ENCODE measurements around the gene TBC1D2B. TPM values are rescaled to one million over a fixed set of nuclear protein-coding genes. Genes with fewer than 3 reads are reported as not detected.
"Not testable (repeated sequence)": the region's sequence is repeated elsewhere in the genome, so short reads cannot be mapped to it uniquely, and the experiment has no call there.

TBC1D2B gene
- total RNA-seq, 5 donors from 2014 or later (not counting 1 experiment from before 2014, with no cell fraction given): 86.1 to 106 (median 101) TPM

DNA sequence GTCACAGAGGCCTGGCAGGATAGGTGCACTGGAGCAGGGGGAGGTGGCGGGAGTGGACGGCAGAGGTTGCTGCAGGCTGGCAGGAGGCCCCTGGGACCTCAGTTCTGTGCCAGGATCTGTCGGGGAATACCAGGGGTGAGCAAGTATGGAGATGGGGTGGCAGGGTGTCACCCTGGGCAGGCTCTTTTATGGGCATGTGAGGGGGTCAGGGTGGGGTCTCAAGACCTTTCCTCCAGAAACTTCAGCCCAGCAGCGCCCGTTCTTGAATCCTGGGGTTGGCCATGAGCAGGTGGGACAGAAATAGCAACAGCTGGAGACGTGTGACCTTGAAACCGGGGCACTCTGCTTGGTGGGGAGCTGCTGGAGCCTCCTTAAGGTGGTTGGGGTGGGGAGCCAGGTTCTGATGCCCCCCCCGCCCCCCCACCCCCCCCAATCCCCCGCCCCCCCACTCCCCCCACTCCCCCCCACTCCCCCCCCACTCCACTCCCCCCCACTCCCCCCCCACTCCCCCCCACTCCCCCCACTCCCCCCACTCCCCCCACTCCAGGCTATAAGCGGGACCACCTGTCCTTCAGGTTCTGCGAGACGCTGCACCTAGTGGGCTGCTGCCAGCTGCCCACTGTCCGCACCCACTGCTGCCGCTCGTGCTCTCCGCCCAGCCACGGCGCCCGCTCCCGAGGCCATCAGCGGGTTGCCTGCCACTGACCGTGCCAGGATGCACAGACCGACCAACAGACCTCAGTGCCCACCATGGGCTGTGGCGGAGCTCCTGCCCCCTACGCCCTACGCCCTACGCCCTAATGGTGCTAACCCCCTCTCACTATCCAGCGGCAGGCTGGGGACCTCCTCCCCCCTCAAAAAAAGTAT lies 84.9 kb downstream of the TBC1D2B start:
- no peaks in the 10 kb centered on the region for H3K27me3 Mint-ChIP-seq
- H3K4me3 ChIP-seq (ENCODE audit: control insufficient read depth in 1 of 2, extremely low read depth in 1 of 2, low read length in 1 of 2): no peak overlapping the region
- H3K4me3 Mint-ChIP-seq: no peak overlapping the region
- no peaks in the 10 kb centered on the region for H3K9me3 Mint-ChIP-seq
- ATAC-seq (replicated peaks in 1 of 4) (no peak), DNase-seq (no peak)
- ChIA-PET CTCF (no interaction called here), POLR2A (no interaction called here)
- H3K4me1 ChIP-seq (ENCODE audit: control insufficient read depth in 1 of 2, extremely low read depth in 1 of 2, insufficient read depth in 2 of 2, low read length in 2 of 2): peaks cover 11 to 23% of the 10 kb centered on the region in 2 experiments
- peaks cover 9% of the 10 kb centered on the region for H3K36me3 Mint-ChIP-seq
- peaks cover 10 to 20% of the 10 kb centered on the region in 2 donors for H3K36me3 ChIP-seq (ENCODE audit: control insufficient read depth in 2 of 2, extremely low read depth in 1 of 2, insufficient read depth in 1 of 2, low read length in 1 of 2)
- peaks cover 22 to 37% (median 31%) of the 10 kb centered on the region in 3 donors for H3K4me1 Mint-ChIP-seq
- no peaks in the 10 kb centered on the region for H3K27me3 ChIP-seq (replicated peaks in 1 of 2; ENCODE audit: control insufficient read depth in 2 of 2, extremely low read depth in 1 of 2, insufficient read depth in 2 of 2, low read length in 1 of 2)
- H3K27ac Mint-ChIP-seq: peak overlapping the region in 1 of 2 donors; percentile 79
- 96% methylated on average over 18 of the region's 28 CpGs for WGBS (ENCODE audit: insufficient coverage)
- H3K9me3 ChIP-seq: no peaks in the 10 kb centered on the region
- no peak overlapping the region for H3K27ac ChIP-seq (ENCODE audit: low read length)

DNA sequence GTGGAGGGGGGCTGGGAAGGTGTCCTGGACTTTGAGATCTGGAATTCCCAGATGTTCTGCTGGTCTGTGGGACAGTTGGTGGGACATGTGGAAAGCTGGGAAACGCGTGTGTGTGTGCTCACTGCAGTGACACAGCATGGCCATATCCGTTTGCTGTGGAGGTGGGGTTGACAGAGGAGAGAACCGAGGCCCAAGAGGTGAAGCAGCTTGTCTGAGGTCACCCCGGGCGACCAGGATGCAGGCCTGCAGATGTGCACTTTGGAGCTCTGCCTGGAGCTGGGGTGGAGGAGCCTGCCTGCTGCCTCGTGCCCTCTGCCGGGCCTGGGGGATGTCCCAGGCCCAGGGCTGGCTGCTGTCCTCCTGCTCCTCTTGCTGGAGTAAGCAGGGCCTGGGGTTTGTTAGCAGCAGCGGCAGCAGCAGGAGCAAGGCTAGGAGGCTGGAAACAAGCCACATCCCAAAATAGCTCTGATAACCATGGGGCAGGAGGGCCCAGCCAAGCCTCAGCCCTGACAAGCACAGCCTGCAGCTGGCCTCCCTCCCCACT lies 85.8 kb downstream of the TBC1D2B start:
- H3K36me3 Mint-ChIP-seq; ATAC-seq (replicated peaks in 1 of 4); POLR2A ChIA-PET; H3K4me3 ChIP-seq (ENCODE audit: control insufficient read depth in 1 of 2, extremely low read depth in 1 of 2, low read length in 1 of 2); H3K27me3 ChIP-seq (replicated peaks in 1 of 2; ENCODE audit: control insufficient read depth in 2 of 2, extremely low read depth in 1 of 2, insufficient read depth in 2 of 2, low read length in 1 of 2); H3K27me3 Mint-ChIP-seq; H3K27ac ChIP-seq (ENCODE audit: low read length); H3K9me3 ChIP-seq; H3K9me3 Mint-ChIP-seq; H3K4me3 Mint-ChIP-seq; CTCF ChIA-PET; DNase-seq: not testable (repeated sequence)
- H3K27ac Mint-ChIP-seq: peak overlapping the region; percentile 52 to 71
- WGBS (ENCODE audit: insufficient coverage): 88% methylated on average over 3 of the region's 9 CpGs
- H3K4me1 Mint-ChIP-seq: peaks cover 22 to 37% (median 31%) of the 10 kb centered on the region in 3 donors
- peaks cover 1 to 11% of the 10 kb centered on the region in 2 donors for H3K36me3 ChIP-seq (ENCODE audit: control insufficient read depth in 2 of 2, extremely low read depth in 1 of 2, insufficient read depth in 1 of 2, low read length in 1 of 2)
- H3K4me1 ChIP-seq (ENCODE audit: control insufficient read depth in 1 of 2, extremely low read depth in 1 of 2, insufficient read depth in 2 of 2, low read length in 2 of 2): peaks cover 11 to 23% of the 10 kb centered on the region in 2 experiments

DNA sequence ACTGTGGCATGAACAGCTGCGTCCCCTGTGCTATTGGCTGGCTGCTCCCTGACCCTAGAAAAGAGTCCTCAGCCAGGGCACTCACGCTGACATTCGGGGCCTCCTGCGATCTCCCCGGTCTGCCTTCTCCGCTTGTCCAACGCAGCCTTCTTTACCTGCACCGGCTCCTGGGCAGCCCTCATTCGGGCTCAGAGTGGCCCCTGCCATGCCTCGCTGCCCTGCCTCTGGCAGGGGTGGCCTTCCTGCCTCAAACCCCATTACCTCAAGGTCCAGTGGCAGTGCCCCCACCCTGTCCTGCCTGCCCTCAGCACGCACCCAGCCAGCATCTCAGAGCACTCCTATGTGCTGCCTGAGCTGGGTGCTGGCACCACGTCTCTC lies 86.5 kb downstream of the TBC1D2B start:
- Histone ChIP-seq H3K9me3 (no peaks in the 10 kb centered on the region), H3K4me1 (ENCODE audit: control insufficient read depth in 1 of 2, extremely low read depth in 1 of 2, insufficient read depth in 2 of 2, low read length in 2 of 2) (peaks cover 11 to 23% of the 10 kb centered on the region in 2 experiments), H3K27ac (ENCODE audit: low read length) (no peak overlapping the region), H3K27me3 (replicated peaks in 1 of 2; ENCODE audit: control insufficient read depth in 2 of 2, extremely low read depth in 1 of 2, insufficient read depth in 2 of 2, low read length in 1 of 2) (peaks cover 0 to 2% of the 10 kb centered on the region in 2 experiments), H3K36me3 (ENCODE audit: control insufficient read depth in 2 of 2, extremely low read depth in 1 of 2, insufficient read depth in 1 of 2, low read length in 1 of 2) (peaks cover 0 to 7% of the 10 kb centered on the region in 2 donors), H3K4me3 (ENCODE audit: control insufficient read depth in 1 of 2, extremely low read depth in 1 of 2, low read length in 1 of 2) (no peak overlapping the region)
- DNase-seq (no peak), ATAC-seq (replicated peaks in 1 of 4) (no peak)
- WGBS (ENCODE audit: insufficient coverage): 95% methylated on average over 9 of the region's 12 CpGs
- H3K27me3 Mint-ChIP-seq: no peaks in the 10 kb centered on the region
- ChIA-PET CTCF (no interaction called here), POLR2A (no interaction called here)
- H3K4me1 Mint-ChIP-seq: peaks cover 22 to 37% (median 31%) of the 10 kb centered on the region in 3 donors
- H3K27ac Mint-ChIP-seq: peak overlapping the region in 1 of 2 donors; percentile 49
- H3K36me3 Mint-ChIP-seq: peaks cover 3% of the 10 kb centered on the region
- peak overlapping the region in 1 of 3 donors; percentile 38 for H3K4me3 Mint-ChIP-seq
- H3K9me3 Mint-ChIP-seq: no peaks in the 10 kb centered on the region

DNA sequence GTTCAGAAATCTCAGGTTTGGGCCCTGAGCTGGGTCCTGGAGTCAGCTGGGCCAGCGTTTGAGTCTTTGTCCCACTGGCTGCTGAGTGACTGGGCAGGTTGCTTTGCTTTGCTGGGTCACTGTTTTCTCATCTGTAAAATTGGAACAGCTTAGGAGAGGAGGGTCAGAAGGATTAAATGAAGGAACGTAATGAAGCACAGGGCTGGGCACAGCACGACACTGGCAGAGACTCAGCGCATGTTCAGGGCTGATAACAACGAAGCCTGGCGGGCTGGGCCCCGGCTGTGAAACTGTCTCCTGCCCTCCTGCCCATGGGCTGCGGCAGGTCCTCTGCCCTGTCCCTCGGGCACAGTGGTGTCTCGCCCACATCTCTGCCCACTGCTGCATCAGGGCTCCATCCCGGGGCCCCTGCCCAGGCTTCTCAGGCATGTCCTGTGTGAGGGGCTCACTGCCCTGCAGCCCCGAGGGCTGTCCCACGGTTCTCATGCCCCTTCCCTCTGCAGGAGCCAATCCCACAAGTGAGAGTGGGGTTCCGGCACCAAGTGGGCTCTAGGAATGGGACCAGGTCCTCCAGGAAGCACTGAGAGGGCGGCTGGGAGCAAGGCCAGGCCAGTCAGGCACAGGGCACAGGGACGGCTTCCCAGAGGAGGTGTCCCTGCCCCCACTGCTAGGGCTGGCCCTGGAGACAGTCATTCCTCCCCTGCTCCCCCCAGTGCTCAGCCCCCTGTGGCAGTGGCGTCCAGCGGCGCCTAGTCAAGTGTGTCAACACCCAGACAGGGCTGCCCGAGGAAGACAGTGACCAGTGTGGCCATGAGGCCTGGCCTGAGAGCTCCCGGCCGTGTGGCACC lies 88.0 kb downstream of the TBC1D2B start:
- 75% methylated on average over 18 of the region's 22 CpGs for WGBS (ENCODE audit: insufficient coverage)
- CTCF ChIA-PET: no interaction called here
- H3K4me3 Mint-ChIP-seq: peak overlapping the region in 1 of 3 donors; percentile 38
- peaks cover 3% of the 10 kb centered on the region for H3K36me3 Mint-ChIP-seq
- peaks cover 0 to 7% of the 10 kb centered on the region in 2 donors for H3K36me3 ChIP-seq (ENCODE audit: control insufficient read depth in 2 of 2, extremely low read depth in 1 of 2, insufficient read depth in 1 of 2, low read length in 1 of 2)
- H3K9me3 Mint-ChIP-seq: no peaks in the 10 kb centered on the region
- H3K4me3 ChIP-seq (ENCODE audit: control insufficient read depth in 1 of 2, extremely low read depth in 1 of 2, low read length in 1 of 2): no peak overlapping the region
- peaks cover 11 to 23% of the 10 kb centered on the region in 2 experiments for H3K4me1 ChIP-seq (ENCODE audit: control insufficient read depth in 1 of 2, extremely low read depth in 1 of 2, insufficient read depth in 2 of 2, low read length in 2 of 2)
- no peak overlapping the region for H3K27ac Mint-ChIP-seq
- H3K4me1 Mint-ChIP-seq: peaks cover 22 to 37% (median 31%) of the 10 kb centered on the region in 3 donors
- POLR2A ChIA-PET: interaction anchor here in 1 of 2 donors (0.6 kb wide), 1 partner anchor 899 kb away, joined by 3 read pairs; no protein-coding TSS in a partner anchor
- H3K27ac ChIP-seq (ENCODE audit: low read length): no peak overlapping the region
- DNase-seq (no peak), ATAC-seq (replicated peaks in 1 of 4) (no peak)
- H3K27me3 ChIP-seq (replicated peaks in 1 of 2; ENCODE audit: control insufficient read depth in 2 of 2, extremely low read depth in 1 of 2, insufficient read depth in 2 of 2, low read length in 1 of 2): peaks cover 0 to 6% of the 10 kb centered on the region in 2 experiments
- H3K27me3 Mint-ChIP-seq: no peaks in the 10 kb centered on the region
- no peaks in the 10 kb centered on the region for H3K9me3 ChIP-seq

DNA sequence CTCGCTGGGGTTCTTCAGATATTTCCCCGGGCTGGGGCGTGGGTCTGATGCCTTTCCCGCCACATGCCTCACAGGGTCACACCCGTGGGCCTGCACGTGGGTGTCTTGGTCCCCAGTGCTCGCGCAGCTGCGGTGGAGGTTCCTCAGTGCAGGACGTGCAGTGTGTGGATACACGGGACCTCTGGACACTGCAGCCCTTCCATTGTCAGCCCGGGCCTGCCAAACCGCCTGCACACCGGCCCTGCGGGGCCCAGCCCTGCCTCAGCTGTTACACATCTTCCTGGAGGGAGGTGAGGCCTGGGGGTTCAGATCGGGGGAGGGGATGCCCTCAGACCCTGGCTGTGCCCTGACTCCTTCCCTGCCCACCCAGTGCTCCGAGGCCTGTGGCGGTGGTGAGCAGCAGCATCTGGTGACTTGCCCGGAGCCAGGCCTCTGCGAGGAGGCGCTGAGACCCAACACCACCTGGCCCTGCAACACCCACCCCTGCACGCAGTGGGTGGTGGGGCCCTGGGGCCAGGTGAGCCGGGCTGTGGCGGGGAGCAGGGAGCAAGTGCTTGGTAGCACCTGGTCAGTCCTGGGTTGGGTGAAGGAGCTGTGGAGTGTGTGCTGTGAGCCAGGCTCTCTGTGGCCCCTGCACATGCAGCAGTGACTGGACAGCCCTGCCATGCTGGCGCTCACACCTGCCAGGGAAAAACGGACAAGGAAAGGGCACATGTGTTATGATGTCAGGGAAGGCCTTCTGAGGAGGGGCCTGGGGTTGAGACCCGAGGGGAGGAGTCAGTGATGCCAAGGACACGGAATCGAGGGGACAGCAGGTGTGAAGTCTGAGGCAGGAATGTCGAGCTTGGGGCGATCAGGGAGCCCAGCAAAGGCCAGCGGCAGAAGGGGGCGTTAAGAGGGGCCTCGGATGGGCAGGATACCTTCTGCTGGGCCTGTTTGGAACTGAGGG lies 88.9 kb downstream of the TBC1D2B start:
- POLR2A ChIA-PET: no interaction called here
- 83% methylated on average over 23 of the region's 34 CpGs for WGBS (ENCODE audit: insufficient coverage)
- Mint-ChIP-seq H3K4me3 (peak overlapping the region in 1 of 3 donors; percentile 32), H3K36me3 (peaks cover 3% of the 10 kb centered on the region), H3K4me1 (peaks cover 22 to 30% (median 24%) of the 10 kb centered on the region in 3 donors), H3K9me3 (no peaks in the 10 kb centered on the region), H3K27me3 (no peaks in the 10 kb centered on the region), H3K27ac (no peak overlapping the region)
- H3K9me3 ChIP-seq: no peaks in the 10 kb centered on the region
- peaks cover 11 to 15% of the 10 kb centered on the region in 2 experiments for H3K4me1 ChIP-seq (ENCODE audit: control insufficient read depth in 1 of 2, extremely low read depth in 1 of 2, insufficient read depth in 2 of 2, low read length in 2 of 2)
- H3K36me3 ChIP-seq (ENCODE audit: control insufficient read depth in 2 of 2, extremely low read depth in 1 of 2, insufficient read depth in 1 of 2, low read length in 1 of 2): peaks cover 0 to 1% of the 10 kb centered on the region in 2 donors
- no peak for ATAC-seq (replicated peaks in 1 of 4)
- H3K4me3 ChIP-seq (ENCODE audit: control insufficient read depth in 1 of 2, extremely low read depth in 1 of 2, low read length in 1 of 2): no peak overlapping the region
- peaks cover 0 to 10% of the 10 kb centered on the region in 2 experiments for H3K27me3 ChIP-seq (replicated peaks in 1 of 2; ENCODE audit: control insufficient read depth in 2 of 2, extremely low read depth in 1 of 2, insufficient read depth in 2 of 2, low read length in 1 of 2)
- CTCF ChIA-PET: no interaction called here
- DNase-seq: no peak
- H3K27ac ChIP-seq (ENCODE audit: low read length): no peak overlapping the region

Data from T-cell (primary cell).